Breast epithelium (tissue), 4 donors: ENCODE measurements around the gene LRRC30. TPM values are rescaled to one million over a fixed set of nuclear protein-coding genes. Genes with fewer than 3 reads are reported as not detected.

ENCODE experiments used
- DNase-seq, 2 donors: peaks; one replicate each; pipeline ENCODE4 v3.0.0-alpha.2; 2019; ENCODE audit warnings: low spot score in 2 of 2
- H3K27ac ChIP-seq, 2 donors: fragments of 200-600 bp; sonication (generic) in 1 of 2; one replicate each; pipeline ENCODE4 v1.5.1; 2016 to 2019; ENCODE audit warnings: mild to moderate bottlenecking in 1 of 2
- H3K27me3 ChIP-seq, 2 donors: fragments of 200-600 bp; sonication (generic) in 1 of 2; one replicate each; pipeline versions ENCODE4 v1.5.1 to v1.6.0; 2017 to 2019; ENCODE audit warnings: control low read depth in 1 of 2, mild to moderate bottlenecking in 1 of 2
- H3K36me3 ChIP-seq: fragments of 200-600 bp; one replicate; pipeline ENCODE4 v1.5.1; 2019
- H3K4me1 ChIP-seq, 2 donors: fragments of 200-600 bp; sonication (generic); one replicate each; pipeline ENCODE4 v1.5.1; 2016 to 2019; ENCODE audit warnings: control low read depth in 1 of 2
- H3K4me3 ChIP-seq, 3 donors: fragments of 200-600 bp; sonication (generic); 1 replicate in 2 of 3; 2 replicates in 1 of 3; pipeline ENCODE4 v1.5.1; 2016 to 2019; ENCODE audit warnings: mild to moderate bottlenecking in 3 of 3, moderate library complexity in 2 of 3
- H3K9me3 ChIP-seq, 2 donors: fragments of 200-600 bp; sonication (generic) in 1 of 2; one replicate each; pipeline ENCODE4 v1.5.1; 2016 to 2019; ENCODE audit warnings: control low read depth in 1 of 2
- CTCF ChIP-seq, 3 donors: fragments of 450-650 bp; IDR thresholded peaks; one replicate each; pipeline ENCODE4 v1.5.1; 2016 to 2017; ENCODE audit warnings: antibody characterized with exemption in 3 of 3, mild to moderate bottlenecking in 3 of 3, moderate library complexity in 3 of 3
- POLR2A ChIP-seq: fragments of 450-650 bp; IDR thresholded peaks from one replicate; pipeline ENCODE4 v1.6.1; 2016; ENCODE audit warnings: antibody characterized with exemption, mild to moderate bottlenecking, moderate library complexity
- POLR2AphosphoS5 ChIP-seq, 3 donors: sonication (generic); formaldehyde crosslinking; IDR thresholded peaks; one replicate each; pipeline ENCODE4 v1.6.1; 2017; ENCODE audit warnings: antibody characterized with exemption in 3 of 3
- intact Hi-C: fragments of 100-400 bp; cut with DNase I; formaldehyde crosslinking; loops from one replicate; pipeline ENCODE4 v1.15.1; 2023; ENCODE audit warnings: low total_unique reads
- total RNA-seq, 3 donors: library from RNA; depleted of rRNA; stranded (reverse); fragments of >200 nt; gene quantifications; one replicate each; pipeline ENCODE4 v1.1.0, GENCODE V29; 2016

Gene LRRC30
- total RNA-seq, 3 donors from 2014 or later = not detected

DNA sequence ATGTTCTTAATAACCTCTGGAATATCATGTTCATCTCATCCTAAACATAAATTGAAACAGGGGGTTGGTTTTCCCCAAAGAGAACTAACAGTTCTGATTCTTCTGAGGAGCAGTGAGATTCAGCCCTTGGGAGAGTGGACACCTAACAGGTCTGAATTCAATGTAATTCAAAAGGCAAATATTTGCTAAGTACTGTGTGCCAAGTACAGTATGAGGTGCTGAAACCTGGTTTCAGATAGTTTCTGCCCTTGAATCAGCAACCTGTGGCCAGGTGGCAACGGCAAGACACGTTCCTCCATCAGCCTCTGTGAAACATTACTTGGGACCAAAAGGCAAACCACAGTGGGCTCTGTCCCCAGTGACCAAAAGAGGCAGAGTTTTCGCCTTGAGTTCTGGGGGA, 1.3 kb downstream of the LRRC30 start:
- no peak overlapping the region for H3K27ac ChIP-seq
- H3K4me1 ChIP-seq = no peaks in the 10 kb centered on the region
- H3K36me3 ChIP-seq = no peaks in the 10 kb centered on the region
- no peak for TF ChIP-seq POLR2A
- no peak for TF ChIP-seq CTCF (IDR thresholded peaks at IDR 0.05)
- no peak for TF ChIP-seq POLR2AphosphoS5 (IDR thresholded peaks at IDR 0.05)
- no peak for DNase-seq
- no peak overlapping the region for H3K4me3 ChIP-seq
- H3K27me3 ChIP-seq = peaks cover 0 to 5% of the 10 kb centered on the region in 2 donors
- no peaks in the 10 kb centered on the region for H3K9me3 ChIP-seq
- intact Hi-C loops = no loop called here

GRCh38 chr18:7233134-7233810, 2.4 kb downstream of the LRRC30 start:
- H3K4me3 ChIP-seq = no peak overlapping the region
- no peaks in the 10 kb centered on the region for H3K9me3 ChIP-seq
- no peaks in the 10 kb centered on the region for H3K4me1 ChIP-seq
- no peaks in the 10 kb centered on the region for H3K36me3 ChIP-seq
- no peak overlapping the region for H3K27ac ChIP-seq
- no peak for DNase-seq
- TF ChIP-seq POLR2AphosphoS5 (IDR thresholded peaks at IDR 0.05) (no peak), POLR2A (no peak), CTCF (IDR thresholded peaks at IDR 0.05) (no peak)
- intact Hi-C loops = no loop called here
- peaks cover 0 to 5% of the 10 kb centered on the region in 2 donors for H3K27me3 ChIP-seq

- H3K4me1 ChIP-seq = no peaks in the 10 kb centered on the region
- no peak overlapping the region for H3K27ac ChIP-seq
- DNase-seq = no peak
- intact Hi-C loops = no loop called here
- no peak overlapping the region for H3K4me3 ChIP-seq
- TF ChIP-seq POLR2AphosphoS5 (IDR thresholded peaks at IDR 0.05) (no peak), POLR2A (no peak), CTCF (IDR thresholded peaks at IDR 0.05) (no peak)
- peaks cover 0 to 5% of the 10 kb centered on the region in 2 donors for H3K27me3 ChIP-seq
- H3K36me3 ChIP-seq = no peaks in the 10 kb centered on the region
- no peaks in the 10 kb centered on the region for H3K9me3 ChIP-seq
Measured at GRCh38 chr18:7234091-7234490, 3.2 kb downstream of the LRRC30 start.

DNA sequence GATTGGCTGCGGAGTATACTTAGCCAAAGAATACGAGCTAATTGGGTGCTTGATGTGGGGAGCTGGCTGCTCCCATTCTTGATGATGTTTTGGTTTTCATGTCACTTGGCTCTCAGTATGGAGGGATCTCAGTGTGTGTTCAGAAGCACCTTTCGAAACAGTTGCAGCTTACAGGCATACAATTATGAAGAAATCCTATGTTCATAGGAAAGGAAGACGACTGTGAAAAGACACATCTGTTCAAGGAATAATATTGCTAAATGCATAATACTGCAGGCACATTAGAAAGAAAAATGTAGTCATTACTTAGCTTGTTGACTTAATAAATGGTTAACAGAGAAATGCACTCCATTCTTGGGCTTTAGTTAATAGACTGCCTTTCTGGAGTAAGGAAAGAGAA, 4.1 kb downstream of the LRRC30 start:
- TF ChIP-seq POLR2A (no peak), CTCF (IDR thresholded peaks at IDR 0.05) (no peak), POLR2AphosphoS5 (IDR thresholded peaks at IDR 0.05) (no peak)
- no peak for DNase-seq
- intact Hi-C loops = no loop called here

GRCh38 chr18:7236072-7236471, 5.2 kb downstream of the LRRC30 start:
- Histone ChIP-seq H3K27me3 (no peaks in the 10 kb centered on the region), H3K9me3 (no peaks in the 10 kb centered on the region), H3K4me1 (no peaks in the 10 kb centered on the region), H3K4me3 (no peak overlapping the region), H3K36me3 (no peaks in the 10 kb centered on the region), H3K27ac (no peak overlapping the region)
- intact Hi-C loops = no loop called here
- no peak for DNase-seq
- TF ChIP-seq POLR2AphosphoS5 (IDR thresholded peaks at IDR 0.05) (no peak), CTCF (IDR thresholded peaks at IDR 0.05) (no peak), POLR2A (no peak)

More for the DNA sequence above, 4.1 kb downstream of the LRRC30 start:
- no peak overlapping the region for H3K27ac ChIP-seq
- H3K36me3 ChIP-seq = no peaks in the 10 kb centered on the region
- H3K27me3 ChIP-seq = peaks cover 0 to 5% of the 10 kb centered on the region in 2 donors
- no peak overlapping the region for H3K4me3 ChIP-seq
- no peaks in the 10 kb centered on the region for H3K4me1 ChIP-seq
- H3K9me3 ChIP-seq = no peaks in the 10 kb centered on the region
